ENCODE data around the gene SLC26A11. TPM values are rescaled to one million over a fixed set of nuclear protein-coding genes. Genes with fewer than 3 reads are reported as not detected.

SLC26A11 gene
- total RNA-seq, 4 donors from 2014 or later, result 25.1 to 65.3 (median 31.7) TPM

- WGBS, 2 donors, result 75 to 81% methylated on average over 14 to 26 of the region's 34 CpGs
These were observed 57.8 kb downstream of the SLC26A11 start for GRCh38 chr17:80277751-80278671.

GRCh38 chr17:80279895-80280294, 59.7 kb downstream of the SLC26A11 start:
- peak; percentile 87 to 93 for DNase-seq
- Histone ChIP-seq H3K4me3 (replicated peaks in 1 of 3) (no peak overlapping the region), H3K9me3 (no peaks in the 10 kb centered on the region), H3K27me3 (no peaks in the 10 kb centered on the region), H3K27ac (peak overlapping the region in 2 of 3 donors; percentile 35 to 43), H3K4me1 (peaks cover 10 to 33% of the 10 kb centered on the region in 2 donors), H3K36me3 (peaks cover 0 to 3% of the 10 kb centered on the region in 2 donors)
- intact Hi-C loops (cut with DNase I), result no loop called here
- 31 to 47% methylated on average over 14 of the region's 14 CpGs for WGBS, 2 donors
- TF ChIP-seq CTCF (IDR thresholded peaks at IDR 0.05), result peak in 4 of 6 experiments; percentile 37 to 60 (median 56)
- peak in 1 of 2 donors; percentile 11 for TF ChIP-seq POLR2A (IDR thresholded peaks at IDR 0.05)

More at GRCh38 chr17:80277751-80278671, 57.8 kb downstream of the SLC26A11 start:
- TF ChIP-seq POLR2A (IDR thresholded peaks at IDR 0.05) (no peak), CTCF (IDR thresholded peaks at IDR 0.05) (no peak)
- DNase-seq, result no peak
- H3K27me3 ChIP-seq, result no peaks in the 10 kb centered on the region
- H3K27ac ChIP-seq, result peak overlapping the region in 2 of 3 donors; percentile 44 to 46
- intact Hi-C loops (cut with DNase I), result no loop called here
- peaks cover 0 to 3% of the 10 kb centered on the region in 2 donors for H3K36me3 ChIP-seq
- no peak overlapping the region for H3K4me3 ChIP-seq (replicated peaks in 1 of 3)
- H3K9me3 ChIP-seq, result no peaks in the 10 kb centered on the region
- peaks cover 10 to 33% of the 10 kb centered on the region in 2 donors for H3K4me1 ChIP-seq

GRCh38 chr17:80281516-80281915, 61.3 kb downstream of the SLC26A11 start:
- TF ChIP-seq CTCF (IDR thresholded peaks at IDR 0.05) (no peak), POLR2A (IDR thresholded peaks at IDR 0.05) (no peak)
- Histone ChIP-seq H3K36me3 (peaks cover 0 to 3% of the 10 kb centered on the region in 2 donors), H3K9me3 (no peaks in the 10 kb centered on the region), H3K27ac (no peak overlapping the region), H3K4me1 (peaks cover 10 to 28% of the 10 kb centered on the region in 2 donors), H3K4me3 (replicated peaks in 1 of 3) (no peak overlapping the region), H3K27me3 (no peaks in the 10 kb centered on the region)
- WGBS, 2 donors, result 97 to 98% methylated on average over 10 of the region's 10 CpGs
- intact Hi-C loops (cut with DNase I), result no loop called here
- no peak for DNase-seq

- TF ChIP-seq POLR2A (IDR thresholded peaks at IDR 0.05), result no peak
- no peak for TF ChIP-seq CTCF (IDR thresholded peaks at IDR 0.05)
- H3K4me1 ChIP-seq, result peaks cover 10 to 20% of the 10 kb centered on the region in 2 donors
- DNase-seq, result no peak
- no peak overlapping the region for H3K27ac ChIP-seq
- peaks cover 5 to 12% of the 10 kb centered on the region in 2 donors for H3K36me3 ChIP-seq
- intact Hi-C loops (cut with DNase I), result no loop called here
- H3K9me3 ChIP-seq, result no peaks in the 10 kb centered on the region
- H3K27me3 ChIP-seq, result no peaks in the 10 kb centered on the region
- no peak overlapping the region for H3K4me3 ChIP-seq (replicated peaks in 1 of 3)
- WGBS, 2 donors, result 83 to 85% methylated on average over 11 to 17 of the region's 19 CpGs
These were observed 63.1 kb downstream of the SLC26A11 start for GRCh38 chr17:80283116-80283852.

Data from thyroid gland (tissue), 4 donors.